Right forelimb (tissue), 1 donor: Measurements from ENCODE around the gene ANKRD23.
"Not testable (repeated sequence)": the region's sequence is repeated elsewhere in the genome, so short reads cannot be mapped to it uniquely, and the experiment has no call there.

Source experiments
- DNase-seq: peaks from one replicate; pipeline ENCODE4 v3.0.0-alpha.2; 2018

Gene ANKRD23

DNA sequence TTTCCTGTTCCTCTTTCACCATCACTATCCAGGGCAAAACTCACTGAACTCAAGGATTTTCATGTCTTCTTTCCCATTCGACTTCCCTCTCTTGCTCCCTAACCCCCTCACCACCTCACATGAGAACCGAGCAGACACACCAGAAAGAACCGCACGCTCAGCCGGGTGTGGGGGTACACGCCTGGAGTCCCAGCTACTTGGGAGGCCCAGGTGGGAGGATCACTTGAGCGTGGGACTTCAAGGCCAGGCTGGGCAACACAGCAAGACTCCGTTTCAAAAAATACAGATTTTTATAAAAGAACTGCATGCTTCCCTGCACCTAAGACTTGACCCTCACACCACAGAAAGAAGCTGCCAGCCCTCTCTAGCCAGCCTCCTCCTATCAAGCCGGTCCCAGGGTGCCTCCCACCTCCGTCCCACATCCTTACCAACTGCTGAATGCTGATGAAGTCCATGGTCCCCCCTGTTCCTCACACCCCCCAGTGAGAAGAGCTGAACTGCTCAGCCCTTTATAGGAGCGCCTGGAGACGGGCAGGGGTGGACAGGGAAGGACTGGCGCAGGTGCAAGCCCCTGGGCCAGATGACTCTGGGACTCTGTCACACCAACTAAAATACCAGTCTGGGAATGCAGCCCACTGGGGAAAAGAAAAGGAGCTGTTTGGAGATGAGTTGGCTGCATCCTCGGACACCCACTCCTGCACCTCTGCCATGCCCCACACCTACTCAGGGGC is at the start of gene ANKRD23:
Gene ANKRD23, minus strand, starts transcription at position 484 of the 731 bp plus-strand sequence. Its CDS starts 29 bp downstream, at position 455.
- no peak for DNase-seq

DNA sequence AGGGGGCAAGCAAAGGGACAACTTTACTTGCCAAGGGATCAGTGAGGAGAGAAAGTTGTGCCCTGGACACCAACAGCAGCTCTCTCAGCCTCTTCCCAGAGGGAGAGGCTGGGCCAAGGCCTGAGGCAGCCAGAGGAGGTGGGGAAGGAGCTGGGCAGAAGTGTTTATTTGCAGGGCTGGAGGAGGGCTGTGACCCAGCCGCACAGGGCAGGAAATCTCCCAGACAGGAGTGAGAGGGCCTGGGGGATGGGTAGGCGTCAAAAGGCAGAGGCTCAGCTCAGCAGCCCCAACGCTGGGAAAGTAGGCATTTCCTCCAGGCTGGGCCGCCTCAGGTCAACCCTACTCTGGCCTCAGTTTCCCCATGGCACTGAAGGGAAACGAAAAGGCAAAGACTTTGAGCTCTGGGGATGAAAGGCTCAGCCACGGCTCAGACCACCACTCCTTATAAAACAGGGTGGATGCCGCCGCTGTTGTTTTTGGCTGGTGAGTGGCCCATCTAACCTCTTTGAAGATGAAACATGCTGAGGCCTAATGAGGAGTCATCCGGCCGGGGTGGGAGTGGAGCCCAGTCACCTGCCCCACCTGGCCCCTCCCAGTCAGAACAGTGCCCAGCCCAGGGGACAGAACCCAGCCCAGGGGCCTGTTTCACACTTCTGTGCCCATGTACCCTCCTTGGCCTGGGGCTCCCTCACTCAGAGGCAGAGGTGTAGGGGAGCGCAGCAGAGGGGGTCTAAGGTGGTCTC is 47.9 kb upstream of the ANKRD23 start:
- no peak for DNase-seq

DNA sequence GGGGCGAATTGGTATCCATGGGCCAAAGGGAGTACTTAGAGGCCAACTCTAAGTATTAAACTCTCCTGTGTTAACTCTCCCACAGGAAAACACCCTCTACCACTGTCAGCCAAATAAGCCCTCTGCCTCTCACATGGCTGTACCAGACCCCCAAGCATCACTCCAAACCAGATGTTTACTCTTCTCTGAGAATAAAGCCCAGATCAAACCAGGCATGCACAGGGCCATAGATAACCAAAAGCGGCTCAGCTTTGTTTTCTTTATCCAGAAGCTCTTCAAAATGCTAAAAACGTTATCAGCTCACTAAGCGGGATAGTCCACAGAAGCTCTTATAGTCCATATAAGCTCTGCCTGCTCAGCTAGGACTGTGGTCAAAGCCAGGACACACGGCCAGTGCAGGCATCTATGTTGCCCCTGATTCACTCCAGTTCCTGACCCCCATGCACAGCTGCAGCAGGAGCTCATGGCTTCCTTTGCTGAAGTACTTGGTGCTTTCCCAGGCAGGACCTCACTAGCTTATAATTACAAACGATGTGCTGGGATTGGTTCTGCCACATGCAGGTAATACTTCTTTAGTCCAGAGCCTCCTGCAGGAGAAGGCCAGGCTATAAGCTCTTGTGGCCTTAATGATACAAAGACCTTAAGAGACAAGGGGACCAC is 47.0 kb upstream of the ANKRD23 start:
- no peak for DNase-seq

DNA sequence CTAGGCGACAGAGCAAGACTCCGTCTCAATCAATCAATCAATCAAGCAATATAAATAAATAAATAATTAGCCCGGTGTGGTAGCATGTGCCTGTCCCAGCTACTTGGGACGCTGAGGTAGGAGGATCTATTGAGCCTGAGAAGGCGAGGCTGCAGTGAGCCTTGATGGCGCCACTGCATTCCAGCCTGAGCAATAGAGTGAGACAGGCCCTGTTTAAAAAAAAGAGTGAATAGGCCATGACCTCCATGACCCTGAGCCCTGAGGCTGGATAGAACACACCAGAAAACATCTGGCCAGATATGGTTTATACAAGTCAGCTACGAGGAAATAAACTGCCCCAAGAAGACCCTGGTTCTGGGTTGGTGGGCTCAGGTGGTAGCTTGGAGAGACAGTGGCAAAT is 46.4 kb upstream of the ANKRD23 start:
- DNase-seq, result no peak

DNA sequence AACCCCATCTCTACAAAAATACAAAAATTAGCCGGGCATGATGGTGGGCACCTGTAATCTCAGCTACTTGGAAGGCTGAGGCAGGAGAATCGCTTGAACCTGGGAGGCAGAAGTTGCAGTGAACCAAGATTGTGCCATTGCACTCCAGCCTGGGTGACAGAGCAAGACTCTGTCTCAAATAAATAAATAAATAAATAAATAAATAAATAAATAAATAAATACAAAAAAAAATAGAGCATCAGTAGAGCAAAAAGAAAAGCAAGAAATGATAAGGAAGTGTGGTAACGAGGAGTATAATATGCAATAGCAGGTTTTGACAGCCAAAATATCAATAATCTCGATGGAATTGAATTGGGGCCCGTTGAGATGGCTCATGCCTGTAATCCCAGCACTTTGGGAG is 45.7 kb upstream of the ANKRD23 start:
- not testable (repeated sequence) for DNase-seq

DNA sequence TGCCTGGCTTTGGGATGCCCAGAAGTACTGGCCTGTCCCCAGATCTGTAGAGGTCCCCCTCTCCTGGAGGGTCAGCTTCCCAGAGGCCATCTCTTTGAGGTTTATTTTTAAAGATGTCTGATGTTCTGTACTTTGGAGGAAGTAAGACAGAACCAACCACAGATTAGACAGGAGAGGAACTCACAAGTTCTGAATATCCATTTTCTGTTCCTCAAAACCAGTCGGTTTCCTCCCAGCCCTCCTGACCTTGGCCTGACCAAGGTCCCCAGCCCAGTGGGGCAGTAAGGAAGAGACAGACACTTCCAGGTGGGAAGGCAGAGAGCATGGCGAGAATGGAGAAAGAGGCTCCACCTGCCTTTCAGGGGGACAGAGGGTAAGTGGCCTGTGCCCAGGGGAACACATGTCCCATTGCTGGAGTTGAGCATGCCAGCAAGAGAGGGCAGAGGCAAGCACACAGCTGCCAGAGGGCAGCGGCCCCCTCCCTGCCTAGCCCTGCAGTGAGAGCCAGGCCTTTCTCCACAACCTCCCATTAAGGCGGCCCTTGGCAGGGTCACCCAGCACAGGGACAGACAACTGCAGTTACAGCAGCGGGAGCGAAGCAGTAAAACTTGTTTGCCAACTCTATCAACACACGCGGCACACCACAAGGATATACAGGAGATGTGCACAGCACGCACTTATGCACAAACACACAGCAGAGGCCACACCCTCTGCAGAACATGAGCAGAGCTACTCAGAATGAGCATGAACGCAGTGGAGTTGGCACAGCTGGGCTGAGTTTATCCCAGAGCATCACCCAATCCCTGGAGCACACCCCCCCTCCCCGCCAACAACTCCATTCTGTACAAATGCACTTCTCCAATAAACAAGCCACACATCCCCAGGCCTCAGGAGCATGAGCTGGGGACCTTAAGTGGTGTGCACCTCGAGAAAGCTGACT is 44.5 kb upstream of the ANKRD23 start:
- DNase-seq, result peak; percentile 68

DNA sequence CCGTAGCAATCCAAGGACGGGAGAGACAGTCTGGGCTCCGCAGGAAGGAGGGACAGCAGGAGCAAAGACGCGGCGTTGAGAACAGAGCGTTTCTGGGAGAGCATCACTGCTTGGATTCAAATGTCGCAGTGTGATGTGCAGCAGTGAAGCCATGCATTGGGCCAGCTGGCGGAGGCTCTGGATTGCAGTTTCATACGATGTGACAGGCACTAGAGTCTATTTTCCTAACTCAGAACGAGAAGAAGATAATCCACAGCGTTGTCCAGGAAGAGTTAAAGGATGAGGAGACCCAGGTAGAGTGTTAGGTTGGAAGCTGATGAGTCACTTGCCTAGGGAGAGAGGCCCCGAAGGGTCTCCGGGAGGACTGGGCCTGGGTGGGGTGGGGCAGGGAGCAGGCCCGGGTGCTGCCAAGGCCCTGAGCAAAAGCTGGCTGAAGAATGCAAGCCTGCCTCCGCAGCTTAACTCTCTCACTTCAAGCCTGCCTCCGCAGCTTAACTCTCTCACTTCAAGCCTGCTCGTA is 43.7 kb upstream of the ANKRD23 start:
- peak; percentile 68 for DNase-seq

DNA sequence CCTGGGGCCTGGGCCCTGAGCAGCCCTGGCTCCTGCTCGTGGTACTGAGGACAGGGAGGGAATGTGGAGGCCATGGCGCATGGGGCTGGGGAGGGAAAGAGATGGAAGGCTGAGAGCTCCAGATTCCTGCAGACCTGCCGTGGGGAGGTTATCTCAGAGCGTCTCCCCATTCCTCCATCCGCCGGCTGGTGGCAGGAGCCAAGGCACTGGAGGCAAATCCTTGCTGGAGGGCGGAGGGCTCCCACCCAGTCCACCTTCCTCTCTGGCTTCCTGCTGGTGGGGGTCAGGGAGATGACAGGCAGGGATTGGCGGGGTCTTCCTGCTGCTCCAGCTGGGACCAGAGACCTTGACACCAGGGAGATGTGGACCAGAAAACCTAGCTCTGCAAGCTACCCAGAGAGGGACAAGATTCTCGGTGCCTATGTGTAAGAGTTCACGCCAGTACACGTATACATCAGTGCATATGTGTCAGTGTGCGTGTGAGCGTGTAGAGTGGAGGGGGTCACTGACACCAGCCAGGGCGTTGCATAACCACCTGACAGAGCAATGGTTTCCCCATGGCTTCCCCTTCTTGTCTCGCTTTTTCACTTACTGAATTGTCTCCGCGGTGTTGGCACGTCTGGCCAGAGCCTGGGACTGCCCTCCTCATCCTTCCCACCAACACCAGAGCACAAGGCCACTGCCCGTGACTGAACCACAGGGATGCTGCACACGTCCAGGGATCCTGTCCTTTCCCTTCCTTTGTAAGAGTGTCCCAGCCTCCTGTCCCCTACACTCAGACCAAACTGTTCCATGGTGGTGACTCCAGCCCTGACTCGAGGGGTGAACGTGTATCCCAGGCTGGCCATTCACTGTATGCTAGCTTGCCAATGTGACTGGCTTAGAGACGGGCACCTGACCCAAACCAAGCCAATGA is 41.9 kb upstream of the ANKRD23 start:
- no peak for DNase-seq

DNA sequence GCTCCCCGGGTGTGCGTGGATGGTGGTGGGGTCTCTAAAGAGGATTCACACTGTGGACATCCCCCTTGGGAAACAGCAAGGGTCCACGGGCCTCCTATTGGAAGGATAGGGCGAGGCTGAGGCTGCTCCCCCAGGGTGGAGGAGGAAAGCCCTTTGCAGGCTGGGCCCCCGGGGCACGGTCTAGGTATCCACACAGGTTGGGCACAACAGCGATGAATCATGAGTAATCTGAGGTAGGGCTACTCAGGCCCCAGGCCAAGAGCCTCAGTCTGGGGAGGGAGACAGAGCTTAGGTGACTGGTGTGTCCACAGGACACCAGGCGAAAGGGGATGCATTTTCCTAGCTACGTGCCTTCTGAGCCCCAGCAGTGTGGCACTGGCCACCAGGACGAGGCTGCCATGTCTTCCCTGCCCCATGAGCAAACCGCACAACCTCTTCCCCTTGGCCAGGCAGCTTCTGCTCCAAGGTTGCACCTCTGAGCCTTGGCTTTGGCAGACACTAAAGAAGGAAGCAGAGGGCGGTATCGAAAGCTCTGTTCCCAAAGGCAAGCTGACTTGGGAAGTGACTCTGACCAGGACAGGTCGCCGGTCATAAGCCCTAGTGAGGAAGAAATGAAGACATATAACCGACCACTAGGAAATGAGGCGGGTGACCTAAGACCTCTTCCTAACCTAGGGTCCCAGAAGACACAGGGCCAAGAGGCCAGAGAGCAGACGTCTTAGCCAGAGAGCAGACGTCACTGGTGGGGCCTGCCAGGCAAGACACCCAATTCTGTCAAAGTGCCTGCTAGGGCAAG is 40.7 kb upstream of the ANKRD23 start:
- DNase-seq, result no peak

DNA sequence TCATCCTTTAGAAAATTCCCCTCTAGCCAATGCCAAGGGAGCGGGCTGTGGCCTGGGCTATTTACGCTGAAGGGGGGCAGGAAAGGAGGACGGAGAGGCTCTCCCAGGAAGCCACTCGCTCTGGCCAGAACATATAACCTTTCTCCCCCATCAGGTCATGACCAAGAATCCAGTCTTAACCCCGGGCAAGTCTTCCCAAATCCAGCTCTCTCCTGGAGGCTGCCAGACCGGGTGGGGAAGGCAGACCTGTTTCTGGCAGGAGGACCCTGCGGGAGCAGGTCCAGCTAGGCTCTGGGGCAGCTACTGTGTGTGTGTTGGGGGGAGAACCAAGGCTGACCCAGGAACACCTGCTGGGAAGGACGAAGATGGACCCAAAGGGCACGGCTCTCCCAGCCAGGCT is 39.5 kb upstream of the ANKRD23 start:
- no peak for DNase-seq

DNA sequence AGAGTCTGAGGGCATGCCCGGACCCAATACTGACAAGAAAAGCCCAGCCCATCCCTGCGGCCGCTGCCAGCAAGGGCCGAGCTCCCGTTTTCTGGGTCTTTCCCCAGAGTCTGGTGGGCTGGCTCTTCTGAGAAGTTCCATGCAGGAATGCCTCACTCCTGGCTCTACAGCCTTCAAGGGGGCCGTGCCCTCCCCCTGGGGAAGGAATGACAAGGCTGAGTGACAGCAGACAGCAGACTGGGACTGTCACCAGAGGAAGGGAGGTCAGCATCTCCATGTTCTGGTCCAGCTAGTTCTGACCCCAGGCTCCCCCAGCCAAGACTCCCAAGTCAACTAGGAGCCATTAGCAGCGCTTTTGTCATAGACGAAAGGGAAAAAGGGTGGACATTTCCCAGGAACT is 39.1 kb upstream of the ANKRD23 start:
- no peak for DNase-seq

DNA sequence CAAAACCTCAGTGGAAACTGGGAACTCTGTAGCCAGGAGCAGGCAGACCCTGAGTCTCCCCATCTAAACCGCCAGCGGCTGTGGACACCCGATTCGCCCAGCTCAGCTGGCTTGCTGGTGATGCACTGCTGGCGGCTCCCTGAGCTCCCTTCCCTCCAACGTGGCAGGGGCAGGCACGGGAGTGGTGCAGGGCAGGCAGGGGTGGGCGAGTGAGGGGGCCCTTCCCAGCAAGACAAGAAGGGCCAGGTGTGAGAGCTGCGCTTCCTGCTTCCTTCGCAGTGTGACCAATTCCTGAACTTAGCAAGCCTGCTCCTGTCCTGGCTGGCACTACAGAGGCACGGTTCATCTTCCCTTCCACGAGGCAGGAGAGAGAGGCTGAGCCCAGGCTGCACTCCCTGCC is 38.4 kb upstream of the ANKRD23 start:
- no peak for DNase-seq

DNA sequence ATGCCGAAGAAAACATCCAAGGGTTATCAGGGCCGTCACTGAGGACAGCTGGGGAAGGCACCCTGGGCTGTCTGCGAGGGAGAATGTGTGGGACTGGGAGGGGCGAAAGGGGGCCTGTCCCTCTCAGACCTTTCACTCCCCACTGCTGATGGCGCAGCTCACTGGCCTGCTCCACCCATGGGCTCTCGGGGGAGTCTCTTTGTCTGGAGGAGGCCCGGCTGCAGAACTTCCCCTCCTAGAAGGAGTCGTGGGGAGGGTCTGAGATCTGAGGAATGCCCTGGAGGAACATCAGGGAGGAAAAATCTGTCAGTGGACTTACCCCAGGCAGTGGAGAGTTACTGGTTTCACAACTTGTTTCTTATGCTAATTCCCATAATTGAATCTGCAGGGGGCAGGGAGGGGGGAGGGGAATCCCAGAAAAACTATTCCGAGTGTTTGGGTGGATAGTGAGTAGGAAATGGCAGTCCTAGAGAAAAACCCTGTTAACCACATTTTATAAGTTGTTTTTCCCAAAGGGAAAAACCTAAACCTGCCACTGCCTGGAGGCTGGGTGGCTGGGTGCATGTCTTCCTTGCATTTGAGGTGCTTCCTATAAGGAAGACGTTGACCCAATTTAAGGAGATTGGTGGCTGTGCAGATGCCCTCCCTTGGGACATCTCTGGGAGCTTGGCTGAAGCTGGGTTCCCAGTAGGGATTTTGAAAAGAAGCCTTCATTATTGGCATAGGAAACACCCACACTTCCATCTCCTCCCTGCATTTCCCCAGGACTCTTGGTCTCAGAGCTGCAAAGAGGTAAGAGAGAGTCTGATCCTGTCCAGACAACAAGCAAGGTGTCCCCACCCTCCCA is 37.8 kb upstream of the ANKRD23 start:
- DNase-seq, result no peak

DNA sequence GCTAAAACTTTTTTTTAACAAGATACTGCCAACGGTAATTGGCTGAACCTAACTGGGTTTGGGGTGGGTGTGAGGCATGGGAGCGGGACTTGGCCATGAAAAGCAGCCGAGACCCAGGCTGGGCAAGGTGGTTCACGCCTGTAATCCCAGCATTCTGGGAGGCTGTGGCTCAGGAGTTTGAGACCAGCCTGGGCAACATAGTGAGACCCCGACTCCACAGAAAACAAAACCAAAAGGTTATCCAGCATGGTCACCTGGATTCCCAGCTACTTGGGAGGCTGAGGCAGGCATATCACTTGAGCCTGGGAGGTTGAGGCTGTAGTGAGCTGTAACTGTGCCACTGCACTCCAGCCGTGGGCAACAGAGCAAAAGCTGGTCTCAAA is 37.1 kb upstream of the ANKRD23 start:
- DNase-seq, result no peak

DNA sequence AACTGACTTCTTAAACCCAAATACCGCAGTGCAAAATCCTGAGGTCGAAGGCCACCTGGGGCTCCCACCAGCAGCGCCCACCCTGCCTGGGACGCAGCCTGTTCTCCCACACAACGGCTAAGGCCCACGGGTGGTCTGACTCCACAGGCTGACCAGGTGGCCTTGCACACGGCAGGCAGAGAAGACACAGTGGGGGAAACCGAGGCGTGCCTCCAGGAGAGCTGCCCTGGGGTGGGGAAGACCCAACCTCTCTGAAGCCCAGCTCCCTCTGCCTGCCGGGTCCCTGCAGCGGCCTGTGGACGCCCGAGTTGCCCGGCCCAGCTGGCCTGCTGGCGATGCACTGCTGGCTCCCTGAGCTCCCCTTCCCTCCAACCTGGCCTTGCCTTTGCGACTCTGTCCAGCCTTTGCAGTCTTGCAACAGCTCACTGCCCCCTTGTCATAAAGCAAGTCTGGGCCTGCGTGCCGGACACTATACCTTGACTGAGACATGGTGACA is 35.8 kb upstream of the ANKRD23 start:
- no peak for DNase-seq

DNA sequence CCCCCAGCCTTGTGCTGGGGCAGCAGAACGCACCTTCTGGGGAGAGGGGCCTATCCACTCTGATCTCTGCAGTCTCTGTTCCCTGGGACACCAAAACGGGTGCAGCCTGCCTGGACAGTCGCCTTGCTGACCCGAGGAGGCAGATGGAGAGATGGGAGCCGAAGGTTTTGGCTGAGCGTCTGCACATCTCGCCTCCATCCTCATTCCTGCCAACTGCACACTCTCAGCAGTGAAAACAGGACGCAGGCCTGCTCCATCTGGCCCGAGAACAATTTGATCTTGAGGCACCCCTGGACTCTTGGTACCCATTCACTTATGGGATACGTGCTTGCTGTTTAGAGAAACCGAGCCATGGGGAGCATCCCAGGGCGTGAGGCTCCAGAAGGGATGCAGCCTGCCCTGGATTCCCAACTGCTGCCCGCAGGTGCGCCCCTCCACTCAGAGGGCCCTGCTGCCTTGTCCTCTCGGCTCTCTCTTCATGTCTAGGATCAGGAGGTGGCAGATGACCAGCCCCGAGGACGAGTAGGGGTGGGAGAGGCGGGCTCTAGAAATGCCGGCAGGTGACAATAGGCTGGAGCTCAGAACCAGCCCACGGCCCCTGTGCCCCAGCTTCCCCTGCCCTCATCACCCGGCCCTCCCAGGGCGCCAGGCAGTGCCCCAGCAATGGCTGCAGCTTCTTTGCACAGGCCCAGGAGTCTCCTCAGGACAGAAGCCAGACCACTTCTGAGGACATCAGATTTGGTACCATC is 35.1 kb upstream of the ANKRD23 start:
- no peak for DNase-seq

DNA sequence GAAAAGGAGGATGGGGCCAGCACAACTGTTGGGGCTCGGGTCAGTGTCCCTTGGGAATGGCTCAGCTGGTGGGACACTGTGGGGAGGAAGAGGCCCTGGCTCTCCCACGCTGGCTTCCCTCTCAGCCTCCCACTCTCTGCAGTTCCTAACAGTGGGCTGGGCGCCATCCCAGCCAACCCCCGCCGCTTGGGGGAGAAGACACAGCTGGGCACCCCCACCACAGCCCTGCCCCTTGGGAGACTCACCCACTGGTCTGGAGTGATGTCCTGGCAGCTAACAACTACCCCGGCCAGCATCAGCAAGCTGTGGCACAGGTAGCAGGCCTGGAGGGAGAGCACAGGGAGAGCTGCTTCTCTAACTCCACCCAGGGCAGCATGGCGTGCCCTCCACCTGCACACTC is 34.4 kb upstream of the ANKRD23 start:
- DNase-seq, result no peak

DNA sequence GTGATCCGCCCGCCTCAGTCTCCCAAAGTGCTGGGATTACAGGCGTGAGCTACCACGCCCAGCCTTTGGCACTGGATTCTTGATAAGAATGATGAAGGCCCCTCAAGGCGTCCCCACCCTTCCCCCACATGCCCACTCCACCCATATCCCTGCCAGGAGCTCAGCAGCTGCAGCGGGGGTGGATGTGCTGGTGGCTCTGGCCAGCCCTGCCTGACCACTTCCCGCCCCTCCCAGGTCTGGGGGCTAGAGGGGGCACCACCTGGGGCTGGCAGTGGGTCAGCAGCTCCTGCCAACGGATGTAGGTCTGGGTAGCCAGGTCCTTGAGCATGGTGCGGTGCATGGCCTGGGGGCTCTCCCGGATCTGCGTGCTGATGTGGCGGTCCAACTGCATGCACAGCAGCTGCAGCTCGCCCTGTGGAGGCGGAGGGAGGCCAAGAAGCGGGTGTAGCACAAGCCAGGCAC is 33.8 kb upstream of the ANKRD23 start:
- DNase-seq, result no peak

DNA sequence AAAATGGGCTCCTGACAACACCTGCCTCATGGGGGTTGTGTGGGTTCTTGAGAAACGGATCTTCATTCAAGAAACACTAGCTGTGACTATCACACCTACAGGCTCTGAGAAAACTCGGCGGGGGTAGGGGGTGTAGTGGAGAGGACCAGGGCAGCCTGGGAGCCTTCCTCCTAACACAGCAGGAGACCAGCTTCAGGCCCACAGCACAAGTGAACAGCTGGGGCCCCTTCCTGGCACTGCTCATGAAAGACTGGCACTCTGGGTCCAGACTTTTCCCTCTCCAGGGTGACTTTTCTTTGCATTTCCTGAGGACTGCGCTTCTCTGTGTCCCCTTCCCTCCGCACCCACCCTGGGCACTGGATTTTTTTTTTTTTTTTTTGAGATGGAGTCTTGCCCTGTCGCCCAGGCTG is 33.2 kb upstream of the ANKRD23 start:
- no peak for DNase-seq
